Caki2 (cell line): Measurements from ENCODE around the gene ORM1. TPM values are rescaled to one million over a fixed set of nuclear protein-coding genes. Genes with fewer than 3 reads are reported as not detected.

Experiments
- DNase-seq: peaks from one replicate; pipeline ENCODE4 v3.0.0-alpha.2; 2015; ENCODE audit warnings: low read depth
- in situ Hi-C: cut with HindIII; loops from 2 replicates; pipeline ENCODE4 v1.10.0; 2016; ENCODE audit warnings: low sequenced_read_pairs, low pct_unique_long_range_greater_than_20kb, mixed read lengths
- total RNA-seq: library from RNA; depleted of rRNA; stranded (reverse); fragments of >200 nt; shearing (Covaris generic); gene quantifications from 2 replicates; pipeline ENCODE4 v1.2.3, GENCODE V29; 2014; ENCODE audit warnings: low replicate concordance

ORM1 gene
- total RNA-seq, 1 experiment from 2014 or later = not detected

DNA sequence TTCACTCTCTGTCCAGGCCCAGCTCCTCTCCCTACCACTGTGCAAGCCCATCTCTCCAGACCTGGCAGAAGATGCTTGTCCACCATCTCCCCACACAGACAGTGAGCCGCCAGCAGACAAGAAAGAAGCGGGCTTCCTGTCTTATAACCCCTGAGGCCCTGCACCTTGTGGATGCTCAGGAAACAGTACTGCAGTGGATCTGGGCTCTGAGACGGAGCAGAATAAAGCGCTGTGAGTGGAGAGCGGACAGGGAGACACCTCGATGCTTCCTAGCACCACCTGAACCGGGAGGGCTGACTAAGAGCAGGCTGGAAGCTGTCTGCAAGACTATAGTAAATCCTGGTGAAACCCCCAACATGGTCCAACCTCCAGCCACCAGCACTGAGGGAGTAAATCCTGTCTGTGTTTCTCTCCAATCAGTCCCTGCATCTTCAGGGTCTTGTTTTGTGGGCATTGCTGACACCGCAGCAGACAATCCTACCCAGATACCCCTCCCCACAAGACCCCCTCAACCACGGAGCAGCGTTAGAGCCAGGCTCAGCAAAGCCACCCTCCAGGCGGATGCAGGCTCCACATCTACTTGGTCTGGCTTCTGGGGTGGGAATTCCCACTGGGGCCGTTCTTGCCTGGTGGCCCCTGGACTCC lies 25.5 kb downstream of the ORM1 start:
- in situ Hi-C loops = no loop called here
- DNase-seq = no peak

DNA sequence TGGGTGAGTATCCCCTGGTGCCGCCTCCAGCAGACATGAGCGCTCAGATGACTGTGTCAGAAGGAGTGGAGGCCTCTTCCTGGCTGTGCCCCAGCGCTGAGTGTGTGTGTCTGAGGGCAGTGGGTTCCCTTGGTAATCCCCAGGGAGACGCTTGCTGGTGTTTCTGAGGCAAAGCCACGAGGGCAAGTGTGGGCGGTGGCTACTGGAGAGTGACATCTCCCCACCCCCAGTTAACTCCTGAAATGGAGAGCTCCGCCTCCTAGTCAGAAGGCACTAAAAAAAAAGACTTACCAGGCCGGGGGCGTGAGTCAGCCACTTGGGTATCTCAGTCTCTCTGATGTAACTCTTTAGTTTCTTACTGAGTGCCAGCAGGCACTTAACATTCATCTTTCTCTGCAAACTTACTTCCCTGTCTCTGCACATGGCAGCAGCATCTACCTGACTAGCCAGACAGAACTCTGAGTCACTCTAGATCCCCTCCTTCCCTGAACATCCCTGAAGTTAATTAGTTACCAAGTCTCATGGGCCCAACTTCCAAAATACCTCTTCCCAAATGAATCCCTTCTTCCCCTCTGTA lies 26.1 kb downstream of the ORM1 start:
- in situ Hi-C loops = no loop called here
- DNase-seq = peak; percentile 99

DNA sequence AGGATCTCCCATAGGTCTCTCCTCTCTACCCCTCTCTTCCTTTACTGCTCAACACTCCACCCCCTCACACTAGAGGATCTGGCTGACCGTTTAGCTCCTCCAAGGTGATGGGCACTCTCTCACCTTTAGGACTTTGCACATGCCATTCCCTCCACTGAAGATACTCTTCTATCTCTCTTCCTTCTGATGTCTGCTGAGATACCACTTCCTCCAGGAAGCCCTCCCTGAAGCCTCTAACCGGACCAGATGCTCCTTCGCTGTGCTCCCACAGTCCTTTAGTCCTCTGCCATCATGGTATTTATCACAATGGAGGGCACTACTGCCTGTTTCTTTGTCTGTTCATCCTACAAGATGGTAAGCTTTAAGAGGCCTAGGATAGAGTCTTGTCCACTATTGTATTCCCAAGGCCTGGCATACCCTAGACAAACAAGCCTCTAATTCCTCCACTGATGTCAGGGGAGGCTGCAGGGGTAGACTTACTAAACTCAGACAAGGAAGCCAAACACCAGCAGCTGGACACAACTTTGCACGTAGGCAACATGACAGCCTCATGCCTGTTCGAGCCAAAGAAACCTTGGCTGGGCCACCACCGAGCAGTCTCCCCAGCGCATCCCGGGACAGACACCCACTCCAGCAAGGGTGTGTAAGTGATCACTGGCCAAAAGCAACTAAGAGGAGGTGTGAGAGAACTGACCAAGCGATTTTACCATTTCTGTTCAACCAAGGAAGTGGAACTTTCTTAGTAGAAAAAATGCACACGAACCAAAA lies 27.0 kb downstream of the ORM1 start:
- in situ Hi-C loops = no loop called here
- DNase-seq = no peak

DNA sequence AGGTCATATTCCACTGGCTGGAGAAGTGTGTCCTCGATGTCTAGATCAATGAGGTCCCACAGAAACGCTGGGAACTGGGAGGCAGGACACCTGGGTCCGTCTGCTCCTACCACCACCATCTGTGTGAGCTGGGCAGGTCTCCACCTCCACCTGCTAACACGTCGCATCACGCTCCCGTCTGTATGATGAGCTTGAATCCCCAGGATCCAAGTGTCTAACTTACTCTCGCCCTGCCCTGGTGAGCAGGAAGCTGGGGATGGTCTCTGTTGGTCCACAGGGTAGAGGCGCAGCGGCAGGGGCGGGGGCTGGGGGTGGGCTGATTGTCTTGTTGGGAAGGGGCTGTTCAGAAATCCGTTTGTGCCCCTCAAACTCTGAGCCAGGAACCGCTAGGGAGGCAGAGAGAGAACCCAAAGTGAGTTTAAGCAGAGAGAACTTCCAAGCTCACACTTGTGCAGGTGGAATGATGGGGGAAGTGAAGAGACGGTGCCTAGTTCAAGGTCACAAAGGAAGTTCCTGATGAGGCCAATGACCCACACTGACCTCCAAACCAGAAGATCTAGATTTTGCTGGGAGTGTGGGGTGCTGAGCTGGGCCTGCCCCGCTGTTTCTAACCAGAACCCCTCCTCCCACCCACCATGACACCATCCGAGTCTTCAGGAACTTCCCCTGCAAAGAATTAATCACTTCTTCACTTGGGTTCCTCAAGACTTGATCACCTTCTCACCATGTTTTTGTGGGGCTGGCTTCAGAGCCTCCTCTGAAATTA lies 27.9 kb downstream of the ORM1 start:
- no peak for DNase-seq
- in situ Hi-C loops = no loop called here

DNA sequence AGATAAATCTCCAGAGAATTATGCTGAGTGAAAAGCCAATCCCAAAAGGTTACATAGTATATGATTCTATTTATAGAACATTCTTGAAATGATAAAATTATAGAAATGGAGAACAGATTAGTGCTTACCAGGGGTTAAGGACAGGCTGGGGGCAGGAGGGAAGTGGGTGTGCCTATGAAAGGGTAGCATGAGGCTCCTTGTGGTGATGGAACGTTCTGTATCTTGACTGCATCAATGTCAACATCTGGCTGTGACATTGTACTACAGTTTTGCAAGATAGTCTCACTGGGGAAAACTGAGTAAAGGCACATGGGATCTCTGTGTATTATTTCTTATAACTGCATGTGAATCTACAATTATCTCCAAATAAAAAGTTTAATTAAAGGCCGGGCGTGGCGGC lies 29.0 kb downstream of the ORM1 start:
- in situ Hi-C loops = no loop called here
- DNase-seq = no peak

DNA sequence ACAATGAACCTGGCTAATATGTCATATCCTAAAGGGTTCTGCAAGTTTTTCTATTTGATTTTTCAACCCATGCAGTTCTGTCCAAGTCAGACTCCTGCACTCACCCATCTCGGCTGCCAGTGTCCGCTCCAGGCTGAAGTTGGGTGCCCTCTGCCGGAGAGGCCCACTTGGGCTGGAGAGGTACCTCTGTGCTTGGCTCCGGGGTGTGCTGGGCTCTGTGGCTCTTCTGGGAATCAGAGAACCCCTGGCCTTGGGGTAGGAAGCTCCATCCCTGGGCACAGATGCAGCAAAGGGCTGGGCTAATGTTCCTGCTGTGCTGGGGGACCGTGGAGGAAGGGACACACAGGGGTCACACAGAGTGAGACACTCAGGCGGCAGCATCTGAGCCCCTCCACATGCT lies 32.9 kb downstream of the ORM1 start:
- in situ Hi-C loops = no loop called here
- DNase-seq = no peak

DNA sequence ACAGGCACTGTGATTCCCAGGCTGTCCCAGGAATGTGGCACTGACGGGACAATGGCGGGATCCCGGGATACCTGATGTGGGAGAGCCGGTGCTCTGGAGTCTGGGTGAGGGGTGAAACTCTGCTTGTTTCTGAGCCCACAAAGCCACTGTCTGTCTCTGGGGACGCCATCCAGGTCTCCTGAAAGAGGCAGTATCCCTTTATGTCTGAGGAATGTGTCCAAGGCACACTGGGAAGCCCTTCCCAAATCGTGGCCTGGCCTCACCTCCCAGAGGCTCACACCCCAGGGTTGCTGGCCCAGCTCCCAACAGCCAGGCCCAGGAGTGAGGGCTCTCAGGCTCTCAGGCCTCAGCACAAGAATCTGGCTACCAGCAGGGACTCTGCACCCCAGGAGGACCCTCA lies 33.9 kb downstream of the ORM1 start:
- no peak for DNase-seq
- in situ Hi-C loops = no loop called here

DNA sequence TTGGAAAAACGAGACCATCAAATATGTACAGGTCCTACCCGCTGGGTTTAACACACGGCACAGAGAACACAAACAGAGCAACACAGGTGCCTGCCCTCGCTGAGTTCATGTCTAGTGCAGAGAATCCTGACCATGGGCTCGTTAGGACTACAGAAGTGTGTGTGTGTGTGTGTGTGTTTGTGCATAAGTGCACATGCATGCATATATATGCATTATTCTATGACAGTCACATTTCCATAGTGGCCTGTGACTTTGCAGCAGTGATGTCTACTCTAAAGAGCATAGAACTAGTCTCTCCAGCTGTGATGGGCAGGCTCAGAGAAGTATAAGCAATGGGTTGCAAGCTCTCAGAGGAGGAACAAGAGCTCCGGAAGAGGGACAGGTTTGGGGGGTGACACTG lies 34.5 kb downstream of the ORM1 start:
- in situ Hi-C loops = no loop called here
- DNase-seq = no peak

DNA sequence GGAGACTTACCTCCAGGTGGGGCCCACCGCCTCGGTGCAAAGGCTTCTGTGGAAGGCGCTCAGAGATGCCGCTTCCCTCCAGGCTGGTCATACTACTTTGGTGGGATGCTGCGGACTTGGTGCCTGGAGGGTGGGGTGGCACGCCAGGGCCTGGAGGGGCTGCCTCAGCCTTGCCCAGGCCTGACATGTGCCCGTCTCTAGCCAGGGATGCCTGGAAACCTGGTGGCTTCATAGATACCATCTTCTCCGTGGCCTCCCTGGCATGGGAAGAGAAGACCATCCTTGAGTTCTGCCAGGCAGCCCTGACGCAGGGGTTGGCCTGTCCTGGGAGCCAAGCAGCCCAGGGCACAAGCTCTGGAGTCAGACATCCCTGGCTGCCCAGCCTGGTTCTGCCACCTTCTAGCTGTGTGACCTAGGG lies 35.0 kb downstream of the ORM1 start:
- in situ Hi-C loops = no loop called here
- DNase-seq = no peak

DNA sequence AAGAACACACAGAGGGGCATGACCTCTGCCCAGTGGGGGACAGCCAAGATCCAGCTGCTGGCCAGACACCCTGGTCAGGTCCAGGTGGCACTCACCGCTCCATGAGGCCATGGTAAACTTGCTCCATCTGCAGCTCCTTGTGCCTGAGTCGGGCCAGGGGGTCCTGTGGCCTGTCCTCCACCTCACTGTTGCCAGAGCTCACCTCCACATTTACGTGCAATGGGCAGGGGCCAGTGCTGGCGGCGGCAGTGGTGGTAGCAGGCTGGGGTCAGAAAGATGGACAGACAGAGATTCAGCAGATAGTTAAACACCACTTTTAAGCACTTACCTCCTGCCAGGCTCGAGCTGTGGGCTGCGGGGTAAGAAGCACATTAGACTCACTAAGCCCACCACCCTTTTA lies 36.9 kb downstream of the ORM1 start:
- in situ Hi-C loops = no loop called here

DNA sequence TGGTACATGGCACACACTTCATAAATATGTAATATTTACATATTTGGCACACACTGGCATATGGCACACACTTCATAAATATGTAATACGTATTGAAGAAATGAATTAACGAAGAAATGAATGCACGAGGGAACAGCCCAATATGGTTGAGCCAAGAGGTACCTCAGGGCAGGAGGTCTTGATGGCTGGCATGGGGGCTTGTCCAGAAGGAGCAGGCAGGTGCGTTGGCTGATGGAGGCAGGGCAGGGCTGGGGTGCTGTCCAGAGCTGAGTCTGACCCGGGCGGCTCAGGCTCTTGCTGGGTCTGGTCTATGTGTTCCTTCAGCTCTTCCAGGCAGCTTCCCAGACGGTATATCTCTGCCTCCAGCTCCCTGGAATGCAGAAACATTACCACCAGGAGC lies 38.6 kb downstream of the ORM1 start:
- in situ Hi-C loops = no loop called here
- no peak for DNase-seq

More for the DNA sequence above, 36.9 kb downstream of the ORM1 start:
- DNase-seq = no peak

DNA sequence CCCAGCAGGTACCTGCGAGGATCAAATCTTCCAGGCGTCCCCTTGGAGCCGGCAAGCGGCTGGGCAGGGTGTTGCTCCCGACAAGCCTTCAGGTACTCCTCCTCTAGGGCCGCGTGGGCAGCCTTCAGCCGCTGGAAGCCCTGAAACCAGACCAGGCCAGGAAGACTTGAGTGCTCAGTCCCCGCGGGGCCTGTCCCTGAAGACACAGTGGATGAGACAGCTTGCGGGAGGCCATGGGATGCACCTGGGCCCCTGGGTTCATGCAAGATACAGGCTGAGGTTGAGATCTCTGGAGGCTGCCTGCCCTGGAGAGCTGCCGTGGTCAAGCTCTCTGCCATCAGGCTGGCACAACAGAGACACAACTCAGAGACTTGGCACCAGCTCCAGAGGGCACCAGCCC lies 39.5 kb downstream of the ORM1 start:
- in situ Hi-C loops = no loop called here
- DNase-seq = no peak

DNA sequence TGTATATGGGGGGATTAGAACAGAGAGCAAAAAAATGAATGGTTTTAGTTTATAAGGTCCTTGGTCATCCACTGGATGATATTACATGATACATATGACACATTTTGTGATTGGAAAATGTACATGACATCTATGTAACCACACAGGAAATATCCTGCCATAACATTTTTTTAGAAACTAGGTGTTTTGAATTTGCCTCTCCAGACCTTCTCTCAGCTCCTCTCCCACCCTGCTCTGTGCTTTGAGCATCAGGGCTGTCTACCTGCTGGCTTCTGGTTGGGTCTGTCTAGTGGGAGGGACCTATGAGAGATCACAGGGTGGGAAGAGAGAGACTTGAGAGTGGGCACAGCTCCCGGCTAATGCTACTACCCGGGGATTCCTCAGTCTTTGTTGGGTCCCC lies 40.5 kb downstream of the ORM1 start:
- in situ Hi-C loops = no loop called here
- no peak for DNase-seq

DNA sequence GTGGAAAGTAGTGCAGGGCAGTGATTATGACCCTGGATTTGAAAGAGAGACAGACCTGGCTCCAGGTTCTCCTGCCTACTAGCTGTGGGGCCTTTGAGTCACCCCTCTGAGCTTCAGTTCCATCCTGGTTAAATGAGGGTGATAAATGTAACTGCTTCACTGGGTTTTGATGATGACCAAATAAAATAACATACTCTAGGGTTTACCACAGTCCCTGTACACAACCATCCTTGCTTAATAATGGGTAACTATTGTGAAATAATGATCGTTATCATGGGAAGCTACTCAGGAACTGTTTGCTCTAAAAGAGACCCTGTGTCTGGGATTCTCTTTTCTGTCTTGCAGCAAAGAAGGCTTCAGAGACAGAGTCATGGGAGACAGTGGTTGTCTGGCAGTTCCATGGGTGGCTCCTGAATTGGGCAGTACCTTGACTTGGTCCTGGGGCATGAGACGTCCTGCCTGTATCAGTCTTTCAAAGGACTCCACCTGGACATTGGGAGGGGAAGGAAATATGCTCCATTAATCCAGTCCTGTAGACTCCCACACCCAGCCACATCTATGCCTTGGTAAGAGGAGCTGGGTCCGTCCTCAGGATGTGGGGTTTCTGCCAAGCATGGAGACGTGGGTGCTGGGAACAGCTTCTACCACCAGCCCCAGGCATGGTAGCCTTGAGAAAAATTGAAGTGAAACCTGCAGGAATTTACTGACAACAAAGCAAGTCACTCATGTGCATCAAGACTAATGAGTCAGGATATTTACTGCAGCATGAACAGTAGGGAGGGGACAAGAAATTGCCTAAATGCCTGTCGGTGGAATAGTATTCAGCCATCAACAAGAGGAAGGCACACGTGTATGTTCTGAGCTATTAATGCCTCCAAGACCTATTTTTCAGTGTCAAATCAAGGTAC lies 41.5 kb downstream of the ORM1 start:
- peak; percentile 90 for DNase-seq
- in situ Hi-C loops = no loop called here

DNA sequence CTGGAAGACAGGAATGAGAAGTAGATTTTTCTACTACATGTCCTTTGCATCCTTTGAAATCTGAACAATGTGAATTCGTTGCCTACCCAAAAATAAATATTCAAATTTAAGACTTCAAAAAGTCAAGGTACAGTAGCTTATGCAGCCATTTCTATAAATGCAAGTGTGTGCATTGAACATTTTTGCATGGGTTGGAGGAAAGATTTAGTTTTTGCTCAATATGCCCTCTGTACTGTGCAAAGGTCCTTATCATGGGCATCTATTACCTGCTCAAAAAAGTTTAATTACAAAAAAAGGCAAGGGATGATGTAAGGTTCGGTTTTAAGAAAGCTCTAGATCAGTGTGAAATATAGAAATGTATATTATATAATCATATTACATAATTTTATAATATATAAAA lies 42.3 kb downstream of the ORM1 start:
- in situ Hi-C loops = no loop called here
- no peak for DNase-seq

DNA sequence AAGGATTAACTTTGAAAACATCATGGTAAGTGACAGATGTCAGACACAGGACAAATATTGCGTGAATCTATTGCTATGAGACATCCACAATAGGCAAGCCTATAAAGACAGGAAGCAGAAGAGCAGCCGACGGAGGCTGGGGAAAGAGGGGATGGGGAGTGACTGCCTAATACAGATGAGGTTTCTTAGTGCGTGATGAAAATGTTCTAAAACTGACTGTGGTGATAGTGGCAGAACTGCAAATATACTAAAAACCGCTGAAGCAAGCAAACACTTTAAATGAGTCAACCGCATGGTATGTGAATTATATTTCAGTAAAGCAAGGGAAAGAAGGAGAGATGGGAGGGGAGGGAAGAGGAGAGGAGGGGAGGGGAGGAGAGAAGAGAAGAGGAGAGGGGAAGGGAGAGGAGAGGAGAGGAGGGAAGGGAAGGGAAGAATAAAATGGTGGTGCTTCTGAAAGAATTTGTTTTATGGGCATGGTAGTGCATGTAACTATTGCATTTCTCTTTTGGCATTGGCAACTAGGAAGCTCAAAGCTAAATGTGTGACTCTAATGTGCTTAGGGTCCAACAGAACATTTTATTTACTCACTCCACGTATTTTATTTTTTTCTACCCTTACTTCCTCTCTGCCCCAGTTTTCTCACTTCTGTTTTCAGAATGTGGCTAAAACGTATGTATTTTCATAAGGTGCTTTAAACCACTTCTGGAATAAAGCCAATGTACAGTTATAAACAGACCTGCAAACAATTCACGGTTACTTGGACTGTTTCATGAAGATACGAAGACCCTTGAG lies 43.6 kb downstream of the ORM1 start:
- in situ Hi-C loops = no loop called here
- peak; percentile 89 for DNase-seq

DNA sequence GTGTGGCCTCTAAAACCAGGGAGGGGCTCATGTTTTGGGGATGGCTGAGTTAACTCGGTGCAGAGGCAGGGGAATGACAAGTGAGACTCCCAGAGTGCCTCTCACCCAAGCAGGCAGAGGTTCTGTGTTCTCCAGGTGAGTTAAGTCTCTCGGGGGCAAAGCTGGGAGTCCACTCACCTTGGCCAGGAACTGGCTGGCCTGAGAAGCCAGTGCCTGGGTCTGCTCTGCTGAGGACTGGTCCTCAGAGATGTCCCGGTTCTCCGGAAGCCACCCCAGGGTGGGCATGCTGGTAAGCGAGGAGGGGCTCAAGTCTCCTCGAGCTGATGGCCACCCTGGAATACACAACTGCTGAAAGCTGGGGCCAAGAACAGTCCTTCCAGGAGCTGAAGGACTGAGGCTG lies 44.5 kb downstream of the ORM1 start:
- in situ Hi-C loops = no loop called here

More for the DNA sequence above, 44.5 kb downstream of the ORM1 start:
- DNase-seq = no peak
